Activated CD8-positive, alpha-beta memory T cell treated with anti-CD3 and anti-CD28 coated beads, Interleukin-2, amount 50 U/mL, for 24 hours (primary cell): ENCODE results near the gene ATP13A3.

Experiments
- DNase-seq: peaks from one replicate; pipeline ENCODE4 v3.0.0-alpha.2; 2020; ENCODE audit errors: extremely low read depth

The ATP13A3 gene

DNA sequence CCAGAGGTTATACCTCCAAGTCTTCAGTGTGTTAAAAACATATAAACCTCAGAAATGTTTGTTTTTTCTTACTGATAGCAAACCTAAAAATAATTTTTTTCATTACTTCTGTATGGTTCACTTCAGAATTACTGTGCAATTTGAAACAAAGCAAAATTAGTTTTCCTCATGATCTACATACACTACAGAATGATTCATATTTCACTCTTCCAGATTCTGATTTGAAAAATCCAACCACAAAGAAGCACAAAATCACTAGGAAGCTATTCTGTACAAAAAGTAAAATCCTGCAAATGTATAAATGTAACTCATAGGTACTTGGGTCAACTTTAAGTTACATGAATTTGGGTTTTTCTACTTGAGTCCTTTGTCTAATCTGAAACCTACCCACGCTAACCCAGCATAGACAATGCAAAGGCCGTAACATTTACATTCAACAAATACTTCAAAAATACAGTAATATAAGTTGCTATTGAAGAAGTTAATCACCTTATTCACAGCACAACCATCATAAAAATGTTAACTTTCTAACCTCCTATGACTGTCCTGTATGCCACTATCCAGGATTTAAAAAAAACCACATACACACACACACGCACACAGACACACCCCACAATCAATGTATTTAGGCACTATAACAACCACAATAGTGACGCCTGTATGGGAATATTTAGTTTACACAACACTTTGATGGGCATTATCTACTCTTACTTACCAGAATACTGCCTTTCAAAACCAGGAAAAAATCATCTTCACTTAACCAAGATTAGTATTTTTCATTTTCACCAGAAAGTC, 11.5 kb downstream of the ATP13A3 start:
- DNase-seq = no peak

DNA sequence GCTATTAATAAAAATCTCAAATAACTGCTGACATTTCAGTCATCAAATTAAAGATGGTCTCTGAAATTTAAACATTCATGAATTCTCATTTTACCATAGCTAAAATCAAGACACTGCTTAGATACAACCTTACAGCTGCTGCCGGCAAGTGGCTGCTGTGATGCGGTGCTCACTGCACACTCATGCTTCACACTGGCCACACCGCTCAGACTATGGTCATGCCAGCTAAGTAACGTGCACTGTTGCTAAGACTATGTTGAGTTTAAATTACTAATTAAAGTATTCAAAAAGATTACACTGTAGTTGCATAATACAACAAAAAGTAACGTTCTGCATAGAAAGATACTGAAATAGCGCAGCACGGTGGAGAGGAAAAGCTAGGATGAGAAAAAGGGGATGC, 12.1 kb downstream of the ATP13A3 start:
- no peak for DNase-seq

DNA sequence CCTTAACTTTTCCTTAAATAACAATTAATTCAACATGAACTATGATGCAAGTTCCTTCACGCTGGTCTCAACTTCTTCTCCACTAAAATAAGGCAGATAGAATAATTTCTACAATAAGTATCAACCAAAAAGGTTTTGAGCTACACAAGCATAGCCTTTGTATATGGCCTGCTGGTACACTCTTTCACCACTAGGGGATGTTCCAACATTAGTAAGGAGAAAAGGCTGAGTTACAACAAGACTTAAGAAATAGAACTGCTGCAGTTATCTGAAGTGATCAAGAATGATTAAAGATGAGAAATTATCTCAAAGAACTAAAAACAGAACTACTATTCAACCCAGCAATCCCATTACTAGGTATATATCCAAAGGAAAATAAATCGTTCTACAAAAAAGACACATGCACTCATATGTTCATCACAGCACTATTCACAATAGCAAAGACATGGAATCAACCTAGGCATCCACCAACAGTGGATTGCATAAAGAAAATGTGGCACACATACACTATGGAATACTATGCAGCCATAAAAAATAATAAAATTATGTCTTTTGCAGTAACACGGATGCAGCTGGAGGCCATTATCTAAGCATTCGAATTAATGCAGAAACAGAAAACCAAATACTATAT, 14.4 kb downstream of the ATP13A3 start:
- no peak for DNase-seq

DNA sequence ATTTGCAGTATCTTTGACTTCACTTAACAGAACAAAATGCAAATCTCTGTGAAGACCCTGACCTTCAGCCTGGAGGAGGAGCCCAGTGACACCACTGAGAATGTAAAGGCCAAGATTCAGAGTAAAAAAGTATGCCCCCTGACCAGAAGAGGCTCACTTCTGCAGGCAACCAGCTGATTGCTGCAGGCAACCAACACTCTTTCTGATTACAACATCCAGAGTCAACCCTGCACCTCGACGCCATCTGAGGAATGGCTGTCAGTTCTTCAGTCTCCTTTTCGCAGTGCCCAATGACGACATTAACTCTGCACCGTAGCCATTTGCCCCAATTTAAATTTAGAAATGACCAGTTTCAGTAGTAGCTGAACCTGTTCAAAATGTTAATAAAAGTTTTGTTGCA, 14.9 kb downstream of the ATP13A3 start:
- no peak for DNase-seq

DNA sequence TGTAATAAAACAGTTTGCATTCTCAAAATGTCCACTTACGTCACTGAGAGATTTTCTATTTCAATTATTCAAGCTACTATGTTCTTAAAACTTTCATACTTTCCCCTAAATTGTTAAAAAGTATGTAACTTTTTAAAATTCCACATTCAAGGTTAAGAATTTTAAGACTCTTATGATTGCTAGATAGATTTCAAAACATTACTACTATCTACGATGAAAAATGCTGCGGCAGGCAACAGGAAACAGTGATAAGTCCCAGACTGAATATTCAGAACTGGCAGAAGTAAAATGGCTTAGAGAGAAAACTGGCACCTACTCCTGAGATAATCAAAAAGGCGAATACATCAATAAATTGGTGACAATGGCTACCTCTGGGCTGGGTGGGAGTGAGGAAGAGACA, 16.2 kb downstream of the ATP13A3 start:
- no peak for DNase-seq

DNA sequence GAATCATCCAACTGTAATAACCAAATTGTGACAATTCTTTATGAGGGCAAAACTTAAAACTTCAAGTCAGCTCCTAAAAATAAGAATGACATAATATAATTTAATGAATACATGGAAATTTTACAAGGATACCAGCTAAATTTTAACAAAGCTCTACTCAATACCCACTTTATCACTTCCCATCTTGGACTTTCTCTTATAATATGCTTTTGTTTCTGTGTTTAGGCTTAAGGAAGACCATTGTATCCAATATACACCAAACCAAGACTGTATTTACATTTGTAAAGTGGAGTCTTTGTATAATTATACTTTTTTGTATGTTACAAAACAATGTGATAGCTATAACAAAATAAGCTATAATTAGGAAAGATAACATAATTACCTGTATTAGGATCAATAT, 16.8 kb downstream of the ATP13A3 start:
- no peak for DNase-seq

DNA sequence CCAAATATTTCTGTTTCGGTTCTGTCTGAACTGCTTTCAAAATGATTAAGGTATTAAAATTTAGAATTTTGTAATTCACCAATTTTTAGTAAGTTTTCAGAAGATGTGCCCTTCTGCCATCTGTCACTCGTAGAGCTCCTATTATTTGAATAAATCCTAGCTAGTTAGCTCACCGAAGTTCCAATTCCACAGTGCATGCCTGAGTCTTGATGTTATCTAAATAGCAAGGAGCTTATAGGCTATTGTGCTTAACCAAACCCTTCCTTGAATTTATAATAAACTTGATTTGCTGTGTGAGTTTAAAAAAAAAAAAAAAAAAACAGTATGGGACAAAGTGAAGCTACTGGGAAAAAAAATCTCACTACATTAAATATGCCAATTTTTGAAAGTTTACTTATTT, 18.7 kb downstream of the ATP13A3 start:
- no peak for DNase-seq

DNA sequence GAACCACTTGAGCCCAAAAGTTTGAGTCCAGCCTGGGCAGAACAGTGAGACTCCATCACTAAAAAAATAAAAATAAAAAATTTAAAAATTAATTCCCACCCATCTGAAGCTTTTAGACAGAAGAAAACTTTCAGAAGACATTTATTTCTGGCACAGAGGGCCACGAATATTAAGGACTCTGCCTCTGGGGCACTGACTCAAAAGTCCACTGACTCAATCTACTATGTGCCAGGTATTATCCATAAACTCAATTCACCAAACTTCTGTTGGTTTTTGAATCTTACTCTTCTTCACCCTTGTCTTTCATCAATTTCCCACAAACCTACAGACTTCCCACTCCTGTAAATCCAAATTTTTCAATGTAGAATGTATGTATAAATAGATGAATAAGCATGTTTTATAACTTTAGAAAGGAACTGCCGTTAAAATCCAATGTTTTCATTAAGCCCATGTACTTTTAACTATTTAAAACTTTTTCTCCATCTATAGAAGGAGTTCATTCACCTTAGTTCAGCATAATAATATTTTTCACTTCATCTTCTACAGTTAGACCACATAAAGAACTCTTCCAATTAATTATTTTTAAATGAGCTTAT, 19.9 kb downstream of the ATP13A3 start:
- no peak for DNase-seq

DNA sequence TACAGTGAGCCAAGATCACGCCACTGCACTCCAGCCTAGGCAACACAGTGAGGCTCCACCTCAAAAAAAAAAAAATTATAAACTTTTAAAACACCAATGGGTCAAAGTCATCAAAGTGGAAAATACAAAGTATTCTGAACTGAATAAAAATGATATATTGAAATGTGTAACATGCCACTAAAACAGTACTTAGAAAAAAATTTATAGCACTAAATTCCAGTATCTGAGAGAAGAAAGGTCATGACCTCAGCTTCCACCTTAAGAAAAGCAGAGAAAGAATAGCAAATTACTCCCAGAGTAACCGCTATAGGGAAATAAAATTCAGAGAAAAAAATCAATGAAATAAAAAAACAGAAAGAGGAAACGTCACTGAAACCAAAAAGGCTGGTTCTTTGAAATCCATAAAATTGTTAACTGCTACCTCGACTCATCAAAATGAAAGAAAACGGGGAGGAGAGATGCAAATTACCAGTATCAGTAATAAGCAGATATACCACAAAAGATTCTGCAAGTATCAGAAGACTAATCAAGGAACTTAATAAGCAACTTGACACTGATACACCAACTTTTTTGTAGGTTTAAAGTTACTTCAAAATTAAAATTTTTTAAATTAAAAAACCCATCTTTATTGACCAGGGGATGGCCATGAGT, 20.8 kb downstream of the ATP13A3 start:
- DNase-seq = no peak

DNA sequence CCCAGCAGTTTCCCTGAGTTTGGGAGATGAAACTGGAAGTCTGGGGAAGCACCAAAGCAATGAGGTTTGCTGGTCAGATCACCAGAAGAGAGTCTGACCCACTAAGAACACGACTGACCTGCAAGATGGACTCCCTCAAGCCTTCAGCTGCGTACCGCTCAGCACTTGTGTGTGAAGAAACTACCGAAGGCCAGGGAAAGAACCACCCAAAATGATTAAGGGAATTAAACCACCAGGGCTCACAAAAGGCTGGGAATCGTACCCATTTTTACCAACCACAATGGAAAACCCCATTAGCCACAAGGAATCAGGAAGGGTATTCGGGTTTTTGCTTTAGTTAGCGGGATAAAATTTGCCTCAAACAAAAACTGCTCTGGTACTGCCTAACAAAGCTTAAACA, 21.6 kb downstream of the ATP13A3 start:
- DNase-seq = no peak

DNA sequence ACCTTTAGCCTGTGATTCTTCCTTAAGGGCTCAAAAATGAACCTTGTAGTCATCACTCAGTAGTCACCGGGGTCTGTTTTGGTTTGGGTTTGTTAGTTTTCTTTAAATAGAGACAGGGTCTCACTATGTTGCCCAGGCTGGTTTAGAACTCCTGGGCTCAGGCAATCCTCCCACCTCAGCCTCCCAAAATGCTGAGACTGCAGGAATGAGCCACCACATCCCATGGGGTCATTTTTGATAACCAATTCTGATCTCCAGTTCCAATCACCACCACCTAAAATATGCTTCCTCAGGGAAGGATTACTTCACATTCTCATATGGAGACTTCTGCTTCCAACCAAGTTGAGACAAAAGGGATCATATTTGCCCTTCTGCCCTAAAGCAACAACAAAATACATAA, 22.1 kb downstream of the ATP13A3 start:
- no peak for DNase-seq

DNA sequence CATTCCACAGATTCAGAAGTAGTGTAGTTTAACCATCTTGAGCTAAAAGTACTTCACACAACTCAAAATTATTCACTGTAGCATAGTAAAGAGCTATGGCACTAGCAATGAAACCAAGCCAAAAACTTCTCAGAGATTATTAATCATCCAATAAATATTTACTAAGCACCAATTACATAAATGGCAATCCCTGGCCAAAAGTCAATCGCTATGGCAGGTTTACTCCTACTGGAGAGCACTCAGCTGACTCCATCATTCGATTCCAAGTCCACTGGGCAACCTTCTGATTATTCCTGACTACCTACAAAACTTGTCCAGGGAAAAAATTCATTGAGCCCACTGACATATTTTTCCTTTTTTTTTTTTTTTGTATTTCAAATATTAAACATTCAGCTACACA, 23.9 kb downstream of the ATP13A3 start:
- DNase-seq = no peak

DNA sequence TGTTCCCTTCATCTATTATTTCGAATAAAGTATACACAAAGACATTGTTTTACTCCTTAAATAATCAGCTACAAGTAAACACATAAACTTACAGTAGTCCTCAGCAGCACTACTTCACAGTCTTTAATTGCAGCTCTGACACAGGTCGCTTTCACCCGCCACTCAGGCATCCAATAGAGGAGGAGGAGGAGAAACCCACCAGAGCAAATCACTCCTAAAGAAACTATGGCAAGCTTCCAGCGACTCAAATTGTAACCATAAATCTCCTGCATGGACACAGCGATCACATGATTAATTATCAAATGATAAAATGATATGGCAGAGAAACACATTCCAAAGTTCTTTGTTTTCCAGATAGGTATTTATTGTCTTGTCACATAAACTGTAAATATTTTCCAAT, 26.2 kb downstream of the ATP13A3 start:
- no peak for DNase-seq

DNA sequence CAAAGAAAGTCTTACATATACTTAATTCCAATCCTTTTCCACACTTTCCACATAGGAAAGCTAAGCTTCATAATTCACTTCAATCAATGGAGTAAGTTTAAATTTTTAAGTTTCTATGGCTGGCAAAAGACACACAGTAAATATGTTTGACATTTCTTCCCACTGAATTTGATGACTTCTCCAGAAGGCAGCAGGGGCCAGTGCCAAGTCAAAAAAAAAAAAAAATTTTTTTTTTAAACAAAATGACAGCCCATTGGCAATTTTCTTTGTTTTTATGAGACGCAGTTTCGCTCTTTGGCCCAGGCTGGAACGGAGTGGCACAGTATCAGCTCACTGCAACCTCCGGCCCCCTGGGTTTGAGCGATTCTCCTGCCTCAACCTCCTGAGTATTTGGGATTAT, 28.7 kb downstream of the ATP13A3 start:
- DNase-seq = no peak

DNA sequence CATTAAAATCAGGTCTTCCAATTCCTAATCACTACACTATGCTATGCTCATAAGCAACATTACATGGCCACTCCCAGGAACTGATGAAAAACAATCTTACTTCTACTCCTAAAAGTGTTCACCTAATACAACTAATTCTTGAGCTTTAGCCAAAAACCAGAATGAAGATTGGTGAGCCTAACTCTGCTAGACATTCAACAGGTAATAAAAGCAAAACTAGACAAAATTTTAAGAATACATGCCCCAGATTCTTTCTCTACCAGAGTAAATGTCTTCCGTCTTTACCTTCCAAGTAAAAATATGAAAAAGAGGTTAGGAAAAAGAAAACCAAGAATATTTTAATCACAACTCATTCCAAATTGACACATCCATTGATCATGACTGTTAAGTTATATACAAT, 31.3 kb downstream of the ATP13A3 start:
- DNase-seq = no peak

DNA sequence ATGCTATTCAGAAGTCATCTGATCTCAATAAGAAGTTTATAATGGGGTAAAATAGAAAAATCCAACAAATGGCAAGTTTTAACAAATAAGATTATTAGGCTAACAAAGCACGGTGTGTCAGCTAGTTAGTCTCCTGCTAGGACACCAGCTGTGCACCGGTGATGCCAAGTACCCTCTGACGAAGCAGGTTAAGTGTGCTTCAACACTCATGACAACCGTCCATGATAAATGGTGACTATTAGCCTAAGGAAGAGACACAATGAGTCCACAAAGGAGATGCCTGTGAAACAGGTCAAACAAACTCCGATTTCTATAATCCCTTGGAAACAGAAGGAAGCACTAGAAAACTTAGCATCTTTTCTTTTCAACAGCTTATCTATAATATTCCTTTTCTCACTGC, 36.5 kb downstream of the ATP13A3 start:
- no peak for DNase-seq

DNA sequence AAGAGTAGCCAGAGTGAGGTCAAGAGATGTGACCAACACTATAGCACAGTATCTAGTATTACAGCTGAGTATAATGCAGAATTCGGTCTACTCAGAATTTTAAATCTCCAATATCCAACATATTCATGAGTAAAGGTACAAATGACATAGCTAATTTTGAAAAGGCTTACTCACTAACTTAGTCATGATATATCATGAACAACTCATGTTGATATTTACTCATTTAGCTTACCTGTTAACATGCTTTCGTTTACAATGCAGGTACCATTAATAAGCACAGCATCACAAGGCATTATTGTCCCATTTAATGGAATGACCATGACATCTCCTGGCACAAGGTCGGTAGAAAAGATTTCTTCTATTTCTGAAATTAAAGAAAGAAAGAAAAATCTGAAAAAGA, 36.9 kb downstream of the ATP13A3 start:
- no peak for DNase-seq

DNA sequence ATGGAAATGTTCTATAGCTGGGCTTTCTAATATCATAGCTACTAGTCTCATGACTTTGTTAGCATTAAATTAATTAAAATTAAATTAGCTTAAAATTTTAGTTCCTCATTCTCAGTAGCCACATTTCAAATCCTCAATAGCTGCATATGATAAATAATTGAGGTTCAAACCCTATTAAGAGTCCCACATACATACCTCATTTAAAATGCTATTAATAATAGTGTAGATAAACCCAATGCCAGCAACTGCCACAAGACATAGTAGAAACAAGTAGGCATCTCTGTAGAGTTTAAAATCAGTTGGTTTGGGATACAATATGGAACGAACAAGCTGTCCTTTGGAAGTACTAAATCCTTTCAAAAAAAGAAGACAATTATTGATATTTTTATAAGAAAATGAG, 39.1 kb downstream of the ATP13A3 start:
- no peak for DNase-seq

DNA sequence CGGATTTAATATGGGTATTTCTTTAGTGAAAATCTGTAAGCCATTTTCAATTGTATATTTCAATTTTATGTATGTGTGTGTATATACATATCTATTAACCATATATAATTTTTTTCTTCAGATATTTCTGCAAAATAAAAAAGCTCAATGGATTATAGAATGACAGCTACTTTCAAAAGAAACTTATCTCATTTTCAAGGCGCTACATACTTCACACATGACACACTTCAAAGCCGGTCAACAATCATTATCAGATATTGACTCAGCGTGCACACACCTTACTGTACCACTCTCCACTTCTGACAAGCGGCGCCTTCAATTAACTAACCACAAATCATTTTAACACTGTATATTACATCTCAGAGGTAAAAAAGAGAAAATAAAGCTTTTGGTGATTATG, 39.6 kb downstream of the ATP13A3 start:
- DNase-seq = no peak

DNA sequence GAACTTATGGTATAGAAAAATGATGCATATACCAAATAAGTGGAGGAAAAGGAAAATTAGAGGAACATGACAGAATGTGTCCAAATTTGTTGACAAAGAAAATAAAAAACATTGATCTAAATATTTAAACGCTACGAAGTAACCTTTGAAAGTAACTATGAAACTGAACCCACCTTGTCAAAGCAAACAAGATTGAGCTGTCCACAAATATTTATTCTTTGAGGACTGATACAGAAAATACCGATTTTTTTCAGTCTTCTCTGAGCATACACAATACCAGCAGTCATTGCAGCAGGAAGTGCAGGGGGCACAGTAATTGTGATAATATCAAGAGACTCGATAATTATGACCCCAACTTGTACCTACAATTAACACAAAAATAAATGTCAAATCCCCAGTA, 40.0 kb downstream of the ATP13A3 start:
- no peak for DNase-seq

DNA sequence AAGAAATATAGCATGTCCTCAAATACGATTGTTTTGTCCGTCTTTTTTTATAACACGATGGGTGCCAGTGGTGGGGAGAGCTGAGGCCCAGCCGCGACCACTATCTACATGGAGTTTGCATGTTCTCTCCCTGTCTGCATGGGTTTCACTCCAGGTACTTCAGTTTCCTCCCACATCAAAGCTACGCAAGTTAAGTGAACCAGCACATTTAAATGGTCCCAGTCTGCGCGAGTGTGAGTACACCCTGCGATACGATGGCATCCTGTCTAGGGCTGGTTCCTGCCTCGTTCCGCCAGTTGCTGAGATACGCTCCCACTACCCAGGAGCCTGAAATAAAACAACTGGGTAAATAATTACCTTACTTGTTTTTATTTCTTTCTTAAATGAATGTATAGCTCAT, 40.6 kb downstream of the ATP13A3 start:
- no peak for DNase-seq

DNA sequence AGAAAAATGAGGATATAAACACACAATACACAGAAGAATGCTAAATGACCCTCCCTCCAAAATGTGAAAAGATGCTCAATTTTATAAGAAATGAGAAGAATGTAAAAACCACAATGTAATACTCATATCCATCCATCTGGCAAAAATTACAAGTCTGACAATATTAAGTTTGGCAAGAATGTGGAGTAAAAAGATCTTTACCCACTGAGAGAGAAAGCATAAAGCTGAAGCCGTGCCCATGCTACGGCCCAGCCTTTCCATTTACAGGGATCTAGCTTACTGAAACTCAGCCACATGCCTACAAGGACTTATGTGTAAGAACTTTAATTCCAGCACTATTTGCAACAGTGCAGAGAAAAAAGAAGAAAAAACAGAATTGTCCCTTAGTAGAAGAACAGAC, 42.9 kb downstream of the ATP13A3 start:
- no peak for DNase-seq

DNA sequence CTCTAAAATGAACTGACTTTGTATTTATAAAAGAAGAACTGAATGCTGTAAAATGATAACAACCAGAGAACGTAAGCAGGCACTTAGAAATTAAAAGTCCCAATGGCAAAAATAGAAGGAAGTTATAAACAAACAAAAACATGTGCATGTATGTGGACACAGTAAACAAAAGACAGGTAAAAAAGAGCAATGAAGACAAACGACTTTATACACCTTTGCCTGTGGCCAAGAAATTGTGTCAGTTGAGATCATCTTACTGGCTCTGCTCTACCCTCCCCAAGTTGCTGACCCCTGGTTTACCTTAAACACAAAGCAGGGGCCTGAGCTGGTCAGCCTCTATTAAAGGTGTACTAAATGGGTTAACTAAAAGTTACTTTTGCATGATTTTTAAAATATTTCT, 46.0 kb downstream of the ATP13A3 start:
- no peak for DNase-seq
